ENCODE measurements around the gene CST9.
"Not testable (repeated sequence)": the region's sequence is repeated elsewhere in the genome, so short reads cannot be mapped to it uniquely, and the experiment has no call there.

Gene CST9

DNA sequence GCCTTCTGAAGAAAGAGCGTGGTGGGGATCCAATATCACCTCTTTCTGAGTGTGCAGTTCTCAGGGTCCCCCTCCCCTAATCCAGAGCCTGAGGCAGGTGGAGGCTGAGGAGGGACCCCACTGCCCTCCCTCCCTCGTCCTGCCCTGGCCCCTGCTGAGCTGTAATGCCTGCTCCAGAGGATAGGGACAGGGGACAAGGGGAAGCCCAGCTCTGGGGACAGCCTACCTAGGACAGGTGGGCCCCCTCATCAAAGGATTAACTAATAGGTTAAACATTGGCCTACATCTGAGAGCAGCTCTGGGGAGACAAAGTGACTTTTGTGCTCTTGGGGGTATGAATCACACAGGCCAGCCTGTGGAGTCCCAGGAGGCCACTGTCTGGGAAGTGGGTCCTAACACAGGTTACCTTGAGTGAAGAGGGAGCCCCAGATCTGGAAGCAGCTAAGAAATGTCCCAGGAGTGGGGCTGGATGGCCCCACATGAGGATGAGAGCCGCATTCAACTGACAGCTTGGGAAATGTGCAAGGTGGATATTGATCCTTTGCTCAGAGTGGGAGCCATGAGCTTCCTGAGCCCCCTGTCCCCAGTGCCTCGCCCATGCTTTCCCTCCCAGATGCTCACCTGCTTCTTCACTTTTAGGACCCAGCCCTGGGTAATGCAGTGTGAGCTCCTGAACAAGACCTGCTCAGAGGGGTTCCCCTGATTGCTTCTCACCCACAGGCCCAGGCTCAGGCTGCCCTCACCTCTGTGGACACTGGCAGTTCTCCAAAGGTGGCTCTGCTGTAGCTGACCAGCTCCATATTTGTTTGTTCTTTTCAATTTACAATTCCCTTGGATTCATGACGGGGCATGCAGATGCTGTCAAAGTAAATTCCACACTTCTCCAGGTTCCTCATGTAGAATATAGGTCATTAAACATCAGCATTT is 19.6 kb downstream of the CST9 start:
- DNase-seq, result no peak

DNA sequence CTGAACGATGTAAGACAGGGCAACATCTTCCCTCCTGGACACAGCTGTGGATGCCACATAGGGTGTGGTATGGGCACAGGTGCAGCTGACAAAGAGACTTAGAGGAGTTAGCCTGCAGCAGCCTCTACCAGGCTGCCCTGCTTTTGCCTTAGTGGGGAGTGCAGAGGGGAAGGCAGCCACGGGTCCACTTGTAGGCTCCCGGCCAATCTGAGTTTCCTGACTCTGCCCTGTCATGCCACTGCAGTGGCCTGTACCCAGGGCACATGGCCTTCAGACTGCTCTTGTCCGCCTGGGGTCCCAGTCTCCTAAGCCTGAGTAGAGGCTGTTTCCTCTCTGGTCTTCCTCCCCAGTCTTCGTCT is 20.3 kb downstream of the CST9 start:
- DNase-seq, result no peak

DNA sequence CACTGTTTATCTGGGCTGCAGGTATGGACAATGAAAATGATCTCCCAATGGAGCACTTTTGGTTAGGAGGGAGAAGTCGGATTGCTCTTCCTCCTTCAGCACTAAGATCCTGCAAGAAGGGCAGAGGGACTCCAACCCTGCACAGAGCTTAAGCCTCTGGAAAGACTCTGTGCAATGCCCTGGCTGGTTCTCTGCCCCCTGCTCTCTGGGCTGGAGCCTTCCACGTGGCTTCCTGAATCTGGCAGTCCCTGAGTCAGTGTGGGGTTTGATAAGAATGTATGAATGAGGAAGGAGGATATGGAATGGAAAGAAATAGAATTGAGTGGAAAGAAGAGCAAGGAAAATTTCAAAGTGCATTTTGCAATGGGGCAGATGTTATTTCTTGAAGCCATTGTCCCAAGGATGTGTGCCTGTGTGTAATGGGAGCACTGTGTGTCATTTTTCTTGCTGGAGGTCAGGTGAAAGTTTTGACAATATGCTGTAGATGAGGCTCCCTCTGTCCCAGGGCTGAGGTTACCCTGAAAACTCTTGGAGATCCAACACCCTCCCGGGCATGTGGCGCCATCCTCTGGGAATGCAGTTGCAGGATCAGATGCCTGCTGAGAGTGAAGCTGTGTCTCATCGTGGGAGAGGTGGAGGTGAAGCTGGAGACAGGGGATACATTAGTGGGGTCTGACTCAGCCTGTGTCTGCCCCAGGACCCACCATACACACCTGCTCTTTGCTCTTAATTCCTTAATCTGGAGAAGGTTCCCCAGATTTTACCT is 21.1 kb downstream of the CST9 start:
- no peak for DNase-seq

DNA sequence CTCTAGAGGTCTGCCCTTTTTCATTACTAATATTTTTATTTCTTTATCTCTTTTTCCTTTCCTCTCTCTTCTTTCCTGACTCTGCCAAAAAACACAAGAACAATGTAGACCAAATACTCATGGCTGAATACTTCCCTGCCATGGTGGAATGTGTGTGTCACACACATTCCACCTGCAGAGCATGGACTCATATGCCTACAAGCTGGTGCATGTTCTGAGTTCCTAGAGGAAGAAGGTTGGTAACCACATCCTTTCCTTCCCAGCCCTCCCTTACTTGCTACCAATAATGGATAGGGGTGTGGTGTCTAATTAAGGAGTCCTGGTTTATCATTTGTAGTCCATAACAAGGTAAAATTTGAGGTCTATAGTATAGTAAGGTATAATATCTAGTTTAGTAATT is 22.2 kb downstream of the CST9 start:
- DNase-seq, result no peak

DNA sequence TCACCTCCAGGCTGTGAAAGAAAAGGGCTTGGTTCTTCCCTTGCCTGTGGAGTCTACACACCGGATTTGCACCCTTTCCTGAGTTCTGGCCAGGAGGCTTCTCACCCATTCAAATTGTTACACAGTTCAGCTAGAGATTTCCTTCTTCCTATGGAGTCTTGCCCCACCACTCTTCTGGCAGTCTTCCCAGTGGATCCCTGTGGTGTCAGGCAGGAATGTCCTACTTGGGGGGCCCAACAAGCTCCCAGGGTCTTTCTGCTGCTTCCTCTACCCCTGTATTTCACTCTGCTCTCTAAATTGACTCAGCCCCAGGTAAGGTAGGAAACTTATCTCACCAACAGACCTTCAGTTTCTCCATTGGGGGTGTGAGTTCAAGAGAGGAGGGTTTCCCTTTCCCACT is 23.4 kb downstream of the CST9 start:
- DNase-seq, result no peak

DNA sequence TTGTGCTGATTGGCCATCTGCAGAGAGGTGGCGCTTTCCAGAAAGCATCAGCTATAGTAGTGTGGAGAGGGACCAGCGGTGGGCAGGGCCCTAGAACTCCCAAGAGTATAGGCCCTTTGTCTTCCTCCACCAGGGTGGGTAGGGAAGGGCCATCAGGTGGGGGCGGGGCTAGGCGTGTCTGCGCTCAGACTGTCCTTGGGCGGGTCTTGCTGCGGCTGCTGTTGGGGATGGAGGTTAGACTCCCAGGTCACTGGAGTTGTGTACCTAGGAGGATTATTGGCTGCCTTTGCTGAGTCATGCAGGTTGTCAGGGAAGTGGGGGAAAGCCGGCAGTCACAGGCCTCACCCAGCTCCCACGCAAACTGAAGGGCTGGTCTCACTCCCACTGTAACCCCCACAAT is 23.9 kb downstream of the CST9 start:
- DNase-seq, result not testable (repeated sequence)

DNA sequence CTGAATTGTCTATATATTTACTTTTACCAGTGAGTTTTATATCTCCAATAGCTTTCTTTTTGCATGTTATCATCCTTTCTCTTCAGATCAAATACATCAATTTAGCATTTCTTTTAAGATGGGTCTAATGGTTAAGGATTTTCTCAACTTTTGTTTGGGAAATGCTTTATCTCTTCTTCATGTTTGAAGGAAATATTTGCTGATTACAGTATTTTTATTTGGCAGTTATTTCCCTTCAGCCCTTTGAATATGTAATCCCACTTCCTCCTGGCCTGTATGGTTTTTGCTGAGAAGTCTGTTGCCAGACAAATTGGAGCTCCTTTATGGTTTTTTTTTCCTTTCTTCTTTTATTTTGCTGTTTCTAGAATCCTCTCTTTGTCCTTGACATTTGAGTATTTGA is 30.7 kb downstream of the CST9 start:
- no peak for DNase-seq

DNA sequence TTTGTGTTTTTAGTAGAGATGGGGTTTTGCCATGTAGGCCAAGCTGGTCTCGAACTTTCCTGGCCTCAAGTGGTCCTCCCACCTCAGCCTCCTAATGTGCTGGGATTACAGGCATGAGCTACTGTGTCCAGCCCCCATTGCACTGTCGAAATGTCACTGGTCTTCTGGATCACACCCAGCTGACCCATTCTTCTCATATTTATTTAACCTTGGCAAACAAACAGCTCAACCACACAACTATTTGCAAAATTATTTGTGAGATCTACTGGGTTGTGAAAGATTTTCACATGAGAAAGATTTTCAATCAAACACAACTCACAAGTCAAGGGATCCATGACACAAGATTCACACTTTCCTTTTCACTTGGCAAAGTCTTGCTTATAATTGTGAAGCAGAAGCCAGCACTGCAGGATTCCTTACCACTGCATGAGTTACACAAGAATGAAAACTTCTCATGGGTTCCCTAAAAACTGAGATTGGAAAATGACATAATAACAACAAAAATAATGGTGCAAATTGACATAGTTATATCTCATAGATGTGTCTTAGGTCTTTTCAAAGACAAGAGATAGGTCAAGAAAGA is 35.4 kb downstream of the CST9 start:
- no peak for DNase-seq

DNA sequence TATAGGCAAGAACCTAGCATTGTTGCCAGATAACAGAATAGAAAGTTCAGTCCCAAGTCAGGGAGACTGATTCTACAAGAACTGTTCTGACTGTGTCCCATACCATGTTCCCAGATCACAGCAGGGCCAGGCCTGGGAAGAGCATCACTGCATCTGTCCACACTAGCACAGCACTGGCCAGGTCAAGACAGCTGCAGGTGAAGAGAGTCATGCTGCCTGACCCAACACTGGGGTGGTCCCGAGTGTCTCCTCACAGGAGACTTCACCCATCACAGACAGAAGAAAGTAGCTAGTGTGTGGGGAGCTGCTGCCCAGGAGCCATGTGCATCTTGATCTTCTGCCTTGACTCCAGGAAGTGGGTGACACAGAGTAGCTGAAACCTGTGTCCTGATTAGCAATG is 36.1 kb downstream of the CST9 start:
- DNase-seq, result no peak

DNA sequence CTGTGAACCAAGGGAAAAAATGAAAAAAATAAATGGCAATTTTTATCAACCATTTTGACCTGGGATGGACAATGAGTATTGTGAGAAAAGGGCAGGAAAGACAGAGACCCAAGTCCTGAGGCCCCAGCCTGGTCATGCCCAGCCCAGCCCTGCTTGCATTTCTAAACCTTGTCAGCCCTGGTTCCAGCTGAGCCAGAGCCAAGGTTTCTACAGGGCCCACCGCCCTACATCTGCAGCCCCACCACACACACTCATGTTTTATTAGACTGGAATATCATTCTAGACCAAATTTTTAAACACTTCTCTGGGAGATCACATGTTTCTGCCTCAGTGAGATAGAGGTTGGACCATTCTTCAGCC is 36.8 kb downstream of the CST9 start:
- DNase-seq, result no peak

DNA sequence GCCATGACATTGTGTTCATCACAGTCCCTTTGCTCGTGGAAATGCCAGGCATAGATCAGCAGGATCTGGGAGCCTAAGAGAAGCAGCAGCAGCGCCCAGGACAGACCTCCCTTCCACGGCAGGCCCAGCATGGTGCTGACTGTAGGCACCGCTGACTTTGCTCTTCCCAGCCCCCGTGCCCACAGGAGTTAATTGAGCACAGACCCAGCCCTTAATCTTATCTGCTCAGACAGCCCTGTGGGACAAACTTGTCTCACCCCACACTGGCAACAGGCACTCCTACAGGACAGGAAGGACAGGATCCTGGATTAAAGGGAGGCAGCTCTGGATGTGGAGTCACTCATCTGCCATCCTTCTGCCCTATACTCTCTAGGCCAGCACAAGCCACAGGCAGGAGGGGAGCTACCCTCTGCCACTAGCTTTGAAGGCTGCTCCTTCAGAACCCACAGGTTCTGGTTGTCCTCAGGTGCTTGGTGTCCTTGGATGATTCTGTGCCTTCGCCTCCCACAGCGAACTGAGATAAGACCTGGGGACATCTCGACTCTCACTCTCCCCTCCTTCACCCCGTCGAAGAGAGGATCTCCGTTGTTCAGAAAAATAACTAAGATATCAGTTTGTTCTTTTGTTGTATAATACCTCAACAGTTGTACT is 37.3 kb downstream of the CST9 start, which contains the start of gene CST9L:
Gene CST9L (minus strand): TSS at position 165 of the 651 bp plus-strand sequence. CDS start 34 bp downstream, at position 131.
- DNase-seq, result no peak

DNA sequence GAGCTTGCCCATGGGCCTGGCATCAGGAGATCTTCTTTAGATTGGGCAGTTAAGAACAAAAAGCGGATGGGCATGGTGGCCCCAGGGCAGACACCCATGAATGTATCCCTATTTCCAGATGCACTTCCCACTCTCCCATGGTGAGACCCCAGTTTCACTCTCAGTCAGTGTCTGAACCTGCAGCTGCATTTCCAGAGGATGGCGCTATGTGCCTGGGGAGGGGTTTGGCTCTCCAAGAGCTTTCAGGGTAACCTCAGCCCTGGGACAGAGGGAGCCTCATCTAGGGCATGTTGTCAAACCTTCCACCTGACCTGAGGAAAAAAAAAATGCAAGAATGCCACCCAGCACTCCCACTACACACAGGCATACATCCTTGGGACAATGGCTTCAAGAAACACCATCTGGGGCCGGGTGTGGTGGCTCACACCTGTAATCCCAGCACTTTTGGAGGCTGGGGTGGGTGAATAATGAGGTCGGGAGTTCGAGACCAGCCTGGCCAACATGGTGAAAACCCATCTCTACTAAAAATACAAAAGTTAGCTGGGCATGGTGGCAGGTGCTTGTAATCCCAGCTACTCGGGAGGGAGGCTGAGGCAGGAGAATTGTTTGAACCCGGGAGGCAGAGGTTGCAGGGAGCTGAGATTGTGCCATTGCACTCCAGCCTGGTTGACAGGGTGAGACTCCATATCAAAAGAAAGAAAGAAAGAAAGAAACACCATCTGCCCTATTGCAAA is 39.4 kb downstream of the CST9 start:
- no peak for DNase-seq

DNA sequence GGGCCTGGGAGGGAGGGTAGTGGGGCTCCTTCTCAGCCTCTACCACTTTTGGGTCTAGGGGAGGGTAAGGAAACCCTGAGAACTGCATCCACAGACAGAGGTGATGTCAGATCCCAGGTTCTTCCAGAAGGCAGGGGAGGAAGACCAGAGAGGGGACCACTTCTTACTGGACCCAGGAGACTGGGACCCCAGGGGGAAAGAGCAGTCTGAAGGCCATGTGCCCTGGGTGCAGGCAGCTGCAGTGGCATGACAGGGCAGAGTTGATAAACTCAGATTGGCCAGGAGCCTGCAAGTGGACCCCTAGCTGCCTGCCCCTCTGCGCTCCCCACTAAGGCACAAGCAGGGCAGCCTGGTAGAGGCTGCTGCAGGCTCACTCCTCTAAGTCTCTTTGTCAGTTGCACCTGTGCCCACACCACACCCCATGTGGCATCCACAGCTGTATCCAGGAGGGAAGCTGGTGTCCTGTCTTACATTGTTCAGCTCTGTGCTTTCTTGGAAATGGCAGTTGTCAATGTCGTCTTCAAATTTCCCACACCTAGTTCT is 40.1 kb downstream of the CST9 start:
- no peak for DNase-seq

DNA sequence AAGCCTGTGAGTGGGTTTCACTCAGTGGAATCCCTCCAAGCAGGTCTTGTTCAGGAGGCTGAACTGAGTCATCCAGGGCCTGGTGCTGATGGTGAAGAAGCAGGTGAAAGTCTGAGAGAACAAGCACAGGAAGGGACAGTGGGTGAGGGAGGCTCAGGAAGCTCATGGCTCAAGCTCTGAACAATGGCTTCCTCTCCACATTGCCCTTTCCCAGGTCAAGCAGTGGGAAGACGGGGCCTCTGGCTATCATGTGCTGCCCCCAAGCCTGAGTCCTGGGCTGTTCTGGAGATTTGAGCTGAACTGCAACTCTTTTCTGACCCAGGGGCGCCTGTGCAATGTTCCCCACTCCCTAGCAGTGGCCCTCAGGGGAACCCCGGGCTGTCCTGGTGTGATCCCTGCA is 40.8 kb downstream of the CST9 start:
- no peak for DNase-seq

DNA sequence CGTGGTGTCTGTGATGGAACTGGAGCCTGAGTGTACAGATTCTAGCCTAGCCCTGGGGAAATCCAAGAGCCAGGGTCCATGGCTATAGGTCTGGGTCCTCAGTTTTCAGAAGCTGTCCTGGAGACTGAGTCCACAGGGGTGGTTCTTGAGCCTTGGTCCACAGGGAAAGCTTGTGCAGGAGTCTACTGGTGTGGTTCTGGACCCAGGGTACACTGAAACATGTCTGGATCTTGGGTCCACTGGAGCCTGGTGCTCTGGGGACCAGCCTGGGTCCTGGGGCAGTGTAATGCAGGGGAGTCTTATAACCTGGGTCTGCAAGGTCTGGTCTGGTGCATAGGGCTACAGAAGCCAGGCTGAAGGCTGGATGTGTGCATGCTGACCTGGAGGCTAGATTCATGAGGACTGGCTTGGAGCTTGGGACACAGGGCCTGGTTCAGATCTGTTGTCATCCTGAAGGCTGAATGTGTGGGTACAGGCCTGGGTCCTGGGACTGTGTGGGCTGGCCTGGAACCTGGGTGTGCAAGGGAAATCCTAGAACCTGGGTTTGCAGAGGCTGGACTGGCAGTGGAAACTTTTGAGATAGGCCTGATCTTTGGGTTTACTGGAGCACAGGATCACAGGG is 42.9 kb downstream of the CST9 start:
- no peak for DNase-seq

DNA sequence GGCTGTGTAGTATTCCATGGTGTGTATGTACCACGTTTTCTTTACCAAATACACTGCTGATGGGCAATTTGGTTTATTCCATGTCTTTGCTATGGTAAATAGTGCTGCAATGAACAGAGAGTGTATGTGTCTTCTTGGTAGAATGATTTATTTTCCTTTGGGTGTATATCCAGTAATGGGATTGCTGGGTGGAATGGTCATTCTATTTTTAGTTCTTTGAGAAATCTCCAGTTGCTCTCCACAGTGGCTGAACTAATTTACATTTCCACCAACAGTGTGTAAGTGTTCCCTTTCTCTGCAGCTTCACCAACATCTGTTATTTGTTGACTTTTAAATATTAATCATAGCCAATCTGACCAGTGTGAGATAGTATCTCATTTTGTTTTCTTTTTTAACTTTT is 51.3 kb downstream of the CST9 start:
- DNase-seq, result no peak
